Urothelium cell line (cell line): Measurements from ENCODE around the gene CDCA7.
"Not testable (repeated sequence)": the region's sequence is repeated elsewhere in the genome, so short reads cannot be mapped to it uniquely, and the experiment has no call there.

Source experiments
- DNase-seq: peaks from one replicate; pipeline ENCODE4 v3.0.0; 2011; ENCODE audit warnings: low spot score, mixed read lengths
- FAIRE-seq: peaks from 2 replicates; lab custom pipeline; 2011; peaks lifted over from hg19 to GRCh38; lab: Jason Lieb, UNC

Gene CDCA7

DNA sequence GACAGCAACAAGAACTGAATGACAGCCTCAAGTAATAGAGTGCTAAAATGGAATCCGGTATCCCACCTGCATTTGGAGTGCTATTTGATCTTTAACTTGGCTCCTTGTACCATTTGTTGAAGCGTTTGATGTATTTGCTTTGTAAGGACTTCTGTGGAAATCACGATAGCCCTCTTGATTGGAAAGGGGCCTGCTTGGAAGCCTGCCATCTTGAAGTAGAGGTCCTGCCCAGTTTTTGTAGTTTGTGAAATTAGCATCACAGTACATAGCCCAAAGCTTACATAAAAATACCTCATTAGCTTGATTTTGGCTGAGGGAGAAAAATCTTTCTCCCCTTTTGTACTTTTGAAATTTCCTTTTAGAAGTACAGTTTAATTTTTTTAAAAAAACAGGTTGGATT lies 2.7 kb downstream of the CDCA7 start:
- DNase-seq, result no peak
- no peak for FAIRE-seq

GRCh38 chr2:173358616-173359015 lies 3.9 kb downstream of the CDCA7 start:
- DNase-seq (no peak), FAIRE-seq (no peak)

DNA sequence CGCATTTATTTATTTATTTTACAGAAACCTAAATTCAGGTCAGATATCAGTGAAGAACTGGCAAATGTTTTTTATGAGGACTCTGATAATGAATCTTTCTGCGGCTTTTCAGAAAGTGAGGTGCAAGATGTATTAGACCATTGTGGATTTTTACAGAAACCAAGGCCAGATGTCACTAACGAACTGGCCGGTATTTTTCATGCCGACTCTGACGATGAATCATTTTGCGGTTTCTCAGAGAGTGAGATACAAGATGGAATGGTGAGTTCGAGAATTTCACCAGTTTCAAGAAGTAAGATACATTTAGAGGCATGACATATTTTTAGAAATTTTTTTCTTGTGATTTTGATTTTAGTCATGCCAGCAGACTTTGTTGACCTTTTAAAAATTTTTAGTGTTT lies 4.6 kb downstream of the CDCA7 start:
- DNase-seq (peak; percentile 77), FAIRE-seq (no peak)

DNA sequence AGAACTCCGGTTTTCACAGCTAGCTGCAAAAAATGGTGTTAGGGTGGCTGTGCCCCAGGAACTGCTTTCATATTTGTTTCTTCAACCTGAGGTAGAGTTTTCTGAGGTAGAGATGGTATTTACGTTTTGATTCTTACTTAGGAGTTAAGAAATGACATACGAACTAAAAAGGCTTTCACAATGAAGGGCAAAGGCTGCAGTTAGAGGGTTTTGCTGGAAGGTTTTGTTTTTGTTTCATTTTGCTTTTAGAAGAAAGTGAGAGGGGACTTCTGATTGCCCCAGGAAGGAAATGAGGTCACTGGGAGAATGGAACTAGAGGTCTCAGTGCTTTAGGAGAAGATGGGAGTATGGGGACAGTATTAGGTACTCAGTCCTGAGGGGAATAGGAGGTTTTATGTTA lies 15.5 kb downstream of the CDCA7 start:
- DNase-seq, result no peak
- FAIRE-seq, result no peak

DNA sequence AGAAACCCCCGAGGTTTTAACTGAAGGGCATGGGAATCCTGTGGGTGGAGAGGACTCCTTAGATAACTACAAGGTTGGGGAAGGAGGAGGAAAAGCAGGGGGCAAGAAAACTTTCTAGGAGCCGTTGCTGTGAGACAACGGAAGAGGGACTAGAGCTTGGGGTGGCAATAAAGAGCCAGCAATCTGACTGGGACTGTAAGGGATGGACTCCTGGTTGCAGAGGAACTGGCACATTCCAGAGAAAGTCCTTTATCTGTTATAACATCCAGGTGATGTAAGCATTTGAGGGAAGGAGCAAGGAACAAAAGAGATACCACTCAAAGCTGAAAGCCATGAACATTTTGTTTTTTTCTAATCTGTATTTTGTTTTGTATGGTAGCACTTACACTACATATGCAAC lies 16.4 kb downstream of the CDCA7 start:
- DNase-seq, result no peak
- FAIRE-seq, result no peak

- DNase-seq (no peak), FAIRE-seq (no peak)
Measured at GRCh38 chr2:173373290-173373689, 18.6 kb downstream of the CDCA7 start.

DNA sequence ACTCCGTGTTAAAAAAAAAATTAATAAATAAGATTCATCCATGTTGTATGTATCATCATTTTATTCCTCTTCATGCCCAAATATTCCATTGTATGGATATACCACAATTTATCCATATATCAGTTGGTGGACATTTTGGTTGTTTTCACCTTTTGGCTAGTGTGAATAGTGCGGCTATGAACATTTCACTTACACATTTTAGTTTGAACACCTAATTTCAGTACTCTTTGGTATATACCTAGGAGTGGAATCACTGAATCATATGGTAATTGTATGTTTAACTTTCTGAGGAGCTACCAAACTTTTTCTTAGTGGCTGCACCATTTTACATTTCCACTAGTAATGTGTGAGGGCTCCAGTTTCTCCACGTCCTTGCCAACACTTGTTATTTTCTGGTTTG lies 20.0 kb downstream of the CDCA7 start:
- DNase-seq (no peak), FAIRE-seq (no peak)

GRCh38 chr2:173385534-173385933 lies 30.9 kb downstream of the CDCA7 start:
- not testable (repeated sequence) for FAIRE-seq

DNA sequence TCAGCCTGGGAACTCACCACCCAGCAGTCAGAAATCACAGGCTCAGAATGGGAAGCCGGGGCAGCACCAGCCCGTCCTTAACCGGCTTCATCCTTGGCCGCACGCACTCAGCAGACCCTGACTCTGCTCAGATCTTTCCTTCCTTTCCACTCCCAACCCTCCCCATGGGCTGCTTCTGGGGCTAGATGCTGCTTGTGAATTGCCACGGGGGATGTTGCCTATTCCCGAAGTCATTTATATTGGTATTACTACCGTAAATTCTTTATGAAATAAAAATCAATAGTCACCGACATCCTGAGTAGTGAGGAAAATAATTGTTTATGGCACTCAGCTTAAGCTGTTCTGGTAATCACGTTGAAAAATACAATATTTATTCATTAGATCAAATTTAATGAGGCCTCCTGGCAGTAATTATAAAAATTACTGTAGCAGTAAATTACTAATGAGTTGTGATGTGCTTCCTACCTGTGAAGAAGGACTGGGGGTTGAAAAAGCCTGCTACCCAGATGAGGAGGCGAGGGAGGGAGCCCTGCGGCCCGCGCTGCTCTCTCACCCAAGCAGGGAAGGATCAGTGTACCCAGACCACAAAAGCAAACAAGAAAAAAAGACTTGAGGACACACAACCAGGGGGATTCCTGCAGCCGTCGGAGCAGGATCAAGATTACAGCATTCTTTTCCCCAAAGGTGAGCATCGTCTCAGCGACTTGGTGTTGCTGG lies 31.5 kb downstream of the CDCA7 start:
- no peak for DNase-seq
- no peak for FAIRE-seq

More at GRCh38 chr2:173385534-173385933, 30.9 kb downstream of the CDCA7 start:
- DNase-seq, result not testable (repeated sequence)

DNA sequence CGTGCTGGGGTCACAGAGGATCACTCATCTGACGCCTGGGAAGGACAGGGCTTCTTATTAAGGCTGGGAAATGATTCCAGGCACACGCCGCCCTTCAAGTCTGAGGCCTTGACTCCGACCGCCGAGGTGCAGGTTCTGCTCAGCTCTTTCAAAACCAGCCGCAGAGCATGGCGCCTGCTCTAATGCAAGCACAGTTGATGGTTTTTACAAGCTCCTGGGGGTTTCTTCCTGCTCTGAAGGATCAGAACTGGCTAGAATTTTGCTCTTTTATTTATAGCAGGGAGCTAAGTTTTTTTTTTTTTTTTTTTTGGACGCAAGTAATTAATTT lies 32.0 kb downstream of the CDCA7 start:
- DNase-seq (no peak), FAIRE-seq (no peak)

- FAIRE-seq (no peak), DNase-seq (no peak)
Measured at GRCh38 chr2:173387079-173387478, 32.4 kb downstream of the CDCA7 start.

GRCh38 chr2:173387660-173388059 lies 33.0 kb downstream of the CDCA7 start:
- DNase-seq (no peak), FAIRE-seq (no peak)

DNA sequence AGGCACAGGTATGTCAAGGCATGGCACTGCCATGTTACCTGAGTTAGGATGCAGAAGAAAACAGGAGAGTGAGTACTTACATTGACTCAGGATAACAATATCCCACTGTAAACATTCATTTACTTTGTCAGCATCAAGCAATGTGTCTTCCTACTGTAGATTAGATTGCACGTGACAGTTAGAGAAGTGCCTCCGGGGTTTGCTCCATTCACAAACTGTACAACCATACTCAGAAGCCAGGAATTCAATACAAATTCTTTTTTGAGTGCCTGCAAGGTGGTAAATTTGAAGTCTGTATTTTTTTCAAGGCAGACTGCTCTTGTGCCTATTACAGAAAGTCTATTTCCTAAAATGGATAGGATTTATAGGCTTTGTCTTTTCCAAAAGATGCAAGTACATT lies 34.1 kb downstream of the CDCA7 start:
- no peak for DNase-seq
- FAIRE-seq, result no peak

DNA sequence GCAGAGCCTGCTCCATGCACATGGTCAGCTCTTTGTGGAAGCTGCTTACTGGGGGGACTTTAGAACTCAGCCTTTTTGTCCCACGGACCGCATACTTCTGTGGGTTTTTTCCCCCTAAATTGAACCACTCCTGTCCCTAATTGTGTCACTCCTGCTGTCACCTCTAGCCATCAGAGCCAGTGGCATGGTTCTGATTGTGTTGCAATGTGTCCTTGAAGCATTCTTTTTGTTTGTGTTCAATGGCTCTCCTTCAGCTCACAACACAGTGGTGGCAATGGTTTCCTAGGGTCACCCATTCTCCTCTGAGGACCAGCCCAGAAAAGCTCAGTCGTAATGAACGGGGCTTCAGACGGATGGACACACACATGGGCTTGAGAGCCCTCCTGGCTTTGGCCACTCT lies 35.4 kb downstream of the CDCA7 start:
- FAIRE-seq, result no peak
- no peak for DNase-seq

GRCh38 chr2:173392731-173393130 lies 38.1 kb downstream of the CDCA7 start:
- DNase-seq (no peak), FAIRE-seq (no peak)

DNA sequence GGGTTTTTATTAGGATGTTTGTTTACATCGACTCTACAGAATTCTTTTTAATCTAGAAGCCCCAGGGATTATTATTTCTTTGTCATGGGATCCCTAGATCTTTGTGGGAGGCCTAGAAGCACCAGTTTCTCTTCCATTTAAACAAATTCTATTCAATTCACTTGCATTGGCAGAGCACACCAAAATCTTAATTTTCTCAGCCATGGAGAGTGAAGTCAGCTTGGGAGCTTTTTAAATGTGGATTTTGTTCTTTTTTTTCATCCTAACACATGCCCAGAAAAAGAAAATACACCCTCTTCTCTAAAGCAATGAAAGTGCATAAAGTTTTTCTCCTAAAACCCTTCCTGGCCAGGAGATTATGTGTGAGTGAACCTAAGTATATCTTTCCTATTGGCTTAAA lies 38.5 kb downstream of the CDCA7 start:
- FAIRE-seq (no peak), DNase-seq (no peak)

DNA sequence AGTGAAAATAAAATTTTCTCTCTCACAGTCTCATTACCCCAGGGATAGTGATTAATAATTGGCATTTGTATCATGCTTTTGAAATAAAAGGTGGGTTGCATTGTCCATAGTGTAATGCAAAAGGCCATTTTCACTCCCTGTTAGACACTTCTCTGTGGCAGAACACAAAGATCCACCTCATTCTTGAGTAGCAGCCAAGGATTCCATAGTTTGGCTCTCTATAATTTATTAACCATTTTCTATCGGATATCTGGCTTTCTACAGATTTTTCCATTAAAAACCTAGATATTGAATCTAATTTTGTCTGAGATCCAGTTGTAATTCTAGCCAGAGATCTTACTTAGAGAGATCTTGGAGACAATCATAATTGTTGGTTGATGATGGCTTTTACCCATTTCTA lies 39.0 kb downstream of the CDCA7 start:
- FAIRE-seq (no peak), DNase-seq (no peak)

DNA sequence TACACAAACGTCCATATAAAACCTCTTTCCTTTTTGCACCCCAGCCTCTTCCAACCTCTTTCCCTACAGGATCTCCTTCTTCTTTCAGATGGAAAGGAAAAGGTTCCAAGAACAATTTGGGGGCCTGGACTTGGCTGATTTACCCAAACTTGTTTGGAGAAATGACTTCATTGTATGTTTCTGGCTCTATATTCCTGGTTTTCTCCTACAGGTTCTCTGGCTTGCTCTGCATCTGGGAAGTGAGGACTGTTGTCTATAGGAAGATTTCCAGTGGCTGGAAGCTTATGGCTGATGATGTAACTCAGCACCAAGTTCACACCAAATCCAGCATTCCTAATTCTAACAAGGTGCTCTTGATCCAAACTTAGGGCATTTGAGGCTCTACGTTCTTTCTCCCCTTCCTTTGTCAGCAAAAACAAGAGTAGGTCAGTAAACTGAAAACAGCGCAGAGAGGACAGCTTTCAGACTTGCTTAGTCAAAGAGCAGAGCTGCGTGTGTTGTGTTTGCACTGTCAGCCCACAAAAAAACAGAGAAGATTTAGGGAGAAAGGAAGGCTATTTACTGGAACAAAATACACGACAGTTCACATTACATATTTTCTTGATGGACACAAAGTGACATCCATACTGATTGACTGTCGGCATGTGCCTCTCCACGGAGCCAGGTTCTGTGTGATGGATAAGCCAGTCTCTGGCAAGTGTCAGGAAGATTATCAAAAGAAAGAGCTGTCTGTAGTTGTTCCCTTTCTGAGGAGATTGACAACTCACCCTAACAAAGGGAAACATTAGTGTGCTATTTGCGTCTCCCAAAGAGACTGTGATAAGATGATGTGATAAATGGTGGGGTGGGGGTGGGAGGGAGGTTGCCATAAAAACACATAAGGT lies 39.7 kb downstream of the CDCA7 start:
- FAIRE-seq, result no peak
- DNase-seq, result no peak

- DNase-seq, result no peak
- no peak for FAIRE-seq
Measured at GRCh38 chr2:173395567-173396351, 41.1 kb downstream of the CDCA7 start.

- no peak for DNase-seq
Measured at GRCh38 chr2:173397539-173397938, 42.9 kb downstream of the CDCA7 start.

GRCh38 chr2:173399229-173399628 lies 44.6 kb downstream of the CDCA7 start:
- no peak for FAIRE-seq

More at GRCh38 chr2:173397539-173397938, 42.9 kb downstream of the CDCA7 start:
- FAIRE-seq, result no peak

More at GRCh38 chr2:173399229-173399628, 44.6 kb downstream of the CDCA7 start:
- DNase-seq, result no peak
